HG02571 (cell line): Measurements from ENCODE around the gene ZFR2.
"Not testable (repeated sequence)": the region's sequence is repeated elsewhere in the genome, so short reads cannot be mapped to it uniquely, and the experiment has no call there.

Experiments used
- ATAC-seq: cut with Tn5 transposase; IDR thresholded peaks from one replicate; pipeline ENCODE4 v1.9.1; 2021; ENCODE audit warnings: mild to moderate bottlenecking, moderate library complexity; ENCODE audit not compliant: unreplicated experiment

ZFR2 gene

DNA sequence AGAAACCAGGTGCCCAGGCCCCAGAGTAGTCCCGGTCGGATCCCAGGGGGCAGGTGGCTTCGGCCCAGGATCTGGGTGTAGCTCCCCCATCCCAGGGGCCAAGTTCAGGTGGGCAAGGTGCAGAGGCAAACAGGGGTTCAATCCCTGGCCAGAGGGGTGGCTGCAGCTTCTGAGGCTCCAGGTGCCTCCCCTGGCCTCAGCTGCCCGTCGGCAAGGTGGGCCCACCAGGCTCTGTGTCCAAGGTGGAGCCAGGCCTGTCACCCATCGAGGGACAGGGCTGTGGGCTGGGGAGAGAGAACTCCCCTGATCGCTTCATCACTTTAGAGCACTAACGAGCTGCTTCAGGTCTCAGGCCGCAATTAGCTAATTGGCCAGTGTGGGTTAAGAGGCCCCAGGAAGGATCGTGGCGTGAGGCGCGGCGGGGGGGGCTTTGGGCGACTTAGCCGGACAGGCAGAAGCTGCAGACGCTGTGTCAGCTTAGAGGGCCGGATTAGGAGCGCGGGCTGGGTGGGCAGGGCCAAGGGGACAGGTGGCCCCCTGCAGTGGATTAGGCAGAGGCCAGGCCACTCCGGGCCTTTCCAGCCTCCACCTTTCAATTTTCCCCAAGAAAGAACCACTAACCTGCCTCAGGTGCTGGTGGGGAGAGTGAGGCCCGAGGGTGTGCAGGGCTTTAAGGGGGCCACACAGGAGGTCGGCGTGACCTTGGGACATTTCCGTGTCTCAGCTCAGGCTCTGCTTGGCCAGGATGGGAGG is 94.0 kb downstream of the ZFR2 start:
- ATAC-seq: no peak

DNA sequence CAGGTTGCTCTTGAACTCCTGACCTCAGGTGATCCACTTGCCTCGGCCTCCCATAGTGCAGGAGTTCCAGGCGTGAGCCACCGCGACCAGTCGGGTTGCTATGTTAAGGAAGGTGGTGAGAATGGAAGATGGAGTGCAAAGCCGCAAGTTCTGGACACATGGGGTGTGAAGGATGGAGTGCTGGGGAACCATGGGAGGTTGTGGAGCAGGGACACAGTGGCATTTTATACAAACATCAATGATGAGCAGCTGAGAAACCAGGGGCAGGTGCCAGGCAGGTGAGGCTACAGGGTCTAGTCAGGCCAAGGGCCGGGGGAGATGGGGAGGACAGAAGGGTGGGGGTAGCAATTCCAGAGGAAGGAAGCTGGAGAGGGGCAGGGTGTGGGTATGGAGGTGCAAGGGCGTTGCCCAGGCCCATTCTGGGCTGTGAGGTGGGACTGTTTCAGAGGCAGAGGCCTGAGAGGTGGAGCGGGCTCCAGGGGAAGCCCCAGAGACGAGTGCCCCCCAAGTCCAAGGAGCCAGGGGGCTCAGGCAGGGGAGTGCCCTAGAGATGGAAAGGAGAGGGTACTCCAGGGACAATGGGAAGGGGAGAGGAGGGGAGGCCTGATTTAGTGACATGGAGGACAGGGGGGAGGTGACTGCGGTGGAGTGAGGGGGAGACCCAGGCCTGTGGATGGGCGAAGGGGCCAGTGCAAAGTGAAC is 94.9 kb downstream of the ZFR2 start:
- ATAC-seq: no peak

DNA sequence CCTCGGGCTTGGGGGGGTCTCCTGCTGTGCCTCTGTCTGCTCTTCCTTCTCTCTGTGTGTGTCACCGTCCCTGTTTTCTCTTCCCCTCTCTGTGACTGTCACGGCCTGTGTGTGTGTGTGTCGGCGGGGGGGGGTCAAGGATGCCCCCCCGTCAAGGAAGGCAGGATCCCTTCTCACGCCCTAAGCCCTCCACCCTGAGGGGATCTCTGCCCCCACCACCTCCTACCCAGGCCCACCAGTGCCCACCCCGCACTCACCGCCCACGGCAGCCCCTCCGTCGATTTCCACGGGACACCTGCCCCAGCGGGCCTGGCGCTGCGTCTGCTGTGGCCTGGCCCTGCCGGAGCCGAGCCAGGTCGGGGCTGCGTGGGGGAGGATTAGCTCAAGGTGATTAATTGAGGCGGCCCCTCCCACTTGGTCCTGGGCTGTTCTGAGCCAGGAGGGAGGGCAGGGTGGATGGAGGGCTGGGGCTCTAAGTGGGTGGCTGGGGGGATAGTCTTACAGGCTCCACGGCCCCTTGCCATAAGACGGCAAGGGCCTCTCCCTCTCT is 96.9 kb downstream of the ZFR2 start, which contains the start of gene RAX2:
TSS of gene RAX2 (minus strand) at position 323 of the 550 bp plus-strand sequence. CDS start 486 bp downstream, outside the sequence.
- no peak for ATAC-seq

DNA sequence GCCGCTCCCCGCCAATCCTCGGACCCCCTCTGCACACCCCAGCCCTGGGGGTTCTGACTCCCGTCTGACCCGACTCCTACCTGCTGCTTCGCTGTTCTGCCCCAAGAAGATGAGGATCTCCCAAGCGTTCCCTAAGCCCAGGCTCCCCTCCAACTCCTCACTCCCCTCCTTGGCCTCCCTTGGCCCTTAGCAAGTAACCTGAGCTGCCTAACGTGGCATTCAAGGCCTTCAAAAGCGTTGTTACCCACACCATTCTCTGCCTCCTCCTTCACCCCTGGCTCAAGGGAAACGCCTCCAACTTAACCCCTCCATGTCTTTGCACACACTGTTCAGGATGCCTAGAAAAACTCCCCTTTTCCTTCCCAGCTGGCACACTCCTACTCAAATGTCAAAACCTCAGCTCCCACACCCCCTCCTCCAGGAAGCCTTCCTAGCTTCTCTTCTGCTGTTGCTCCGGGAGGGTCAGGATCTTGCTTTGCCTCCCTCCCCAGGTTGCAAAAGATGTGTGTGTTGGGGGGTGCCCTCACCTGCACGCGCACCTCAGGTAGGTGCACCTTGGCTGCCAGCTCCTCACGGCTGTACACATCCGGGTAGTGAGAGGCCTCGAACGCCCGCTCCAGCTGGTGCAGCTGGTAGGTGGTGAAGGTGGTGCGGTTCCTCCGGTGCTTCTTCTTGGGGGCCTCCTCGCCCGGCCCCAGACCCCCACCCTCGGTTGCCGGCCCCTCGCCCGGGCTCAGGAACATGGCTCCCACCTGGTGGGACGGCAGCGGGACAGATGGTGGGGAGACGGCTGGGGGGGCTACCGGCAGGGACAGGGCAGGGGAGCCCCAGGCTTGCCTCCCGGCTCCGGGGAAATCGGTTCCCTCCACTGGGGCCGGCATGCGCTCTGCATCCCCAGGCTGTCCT is 97.6 kb downstream of the ZFR2 start:
- ATAC-seq: no peak

DNA sequence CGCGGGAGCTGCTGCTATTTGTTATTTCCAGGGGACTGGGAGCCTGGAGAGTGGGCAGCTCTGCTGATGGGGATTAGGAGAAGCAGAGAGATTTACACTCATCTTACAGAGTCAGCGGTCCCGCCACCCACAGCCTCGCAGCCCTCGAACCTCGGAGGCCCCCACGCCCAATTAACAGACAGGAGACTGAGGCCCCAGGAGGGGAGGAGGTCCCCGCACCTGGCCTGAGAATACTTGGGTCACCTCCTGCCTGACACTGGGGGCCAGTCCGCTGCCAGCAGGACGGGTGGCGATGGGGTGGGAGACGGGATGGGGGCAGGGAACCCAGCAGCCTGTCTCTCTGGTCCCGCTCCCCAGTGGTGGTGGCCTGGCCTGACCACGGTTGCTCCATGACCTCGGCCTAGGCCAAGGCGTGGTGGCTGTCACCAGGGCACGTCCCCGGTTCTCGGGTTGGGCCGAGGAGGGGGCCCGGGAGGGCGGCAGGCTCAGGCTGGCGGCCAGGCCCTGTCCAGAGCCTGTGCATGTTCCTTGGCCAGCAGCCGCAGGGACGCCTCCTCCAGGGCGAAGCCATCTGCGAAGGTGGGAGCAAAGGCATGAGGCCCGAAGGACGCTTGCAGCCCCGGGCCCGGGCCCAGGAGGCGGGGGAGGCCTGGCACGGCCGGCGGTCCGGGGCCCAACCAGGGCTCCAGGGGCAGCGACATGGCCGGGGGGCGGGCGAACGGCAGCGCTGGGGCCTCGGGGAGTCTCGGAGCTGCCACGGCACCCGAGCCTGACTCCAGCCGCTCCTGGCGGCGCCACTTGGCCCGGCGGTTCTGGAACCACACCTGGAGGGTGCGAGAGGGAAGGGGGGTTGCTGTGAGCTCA is 98.5 kb downstream of the ZFR2 start:
- ATAC-seq: no peak

DNA sequence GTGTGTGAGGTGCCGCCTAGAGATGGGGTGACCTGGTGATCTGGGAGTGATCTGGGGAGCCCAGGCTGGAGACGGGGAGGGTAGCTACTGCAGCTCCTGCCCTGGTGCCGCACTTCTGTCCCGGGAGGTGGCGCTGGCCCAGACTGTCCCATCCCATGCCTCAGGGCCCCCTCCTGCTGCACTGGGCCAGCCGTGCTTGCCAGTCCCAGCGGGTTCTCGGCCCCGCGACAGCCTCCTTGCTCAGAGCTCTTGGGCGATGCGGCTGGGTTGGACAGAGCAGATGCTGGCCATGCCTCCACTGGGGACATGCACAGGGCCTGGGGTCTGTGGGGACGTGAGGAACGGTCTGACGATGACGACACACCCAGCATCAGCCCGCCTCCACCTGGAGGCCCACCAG is 99.3 kb downstream of the ZFR2 start:
- ATAC-seq: no peak

DNA sequence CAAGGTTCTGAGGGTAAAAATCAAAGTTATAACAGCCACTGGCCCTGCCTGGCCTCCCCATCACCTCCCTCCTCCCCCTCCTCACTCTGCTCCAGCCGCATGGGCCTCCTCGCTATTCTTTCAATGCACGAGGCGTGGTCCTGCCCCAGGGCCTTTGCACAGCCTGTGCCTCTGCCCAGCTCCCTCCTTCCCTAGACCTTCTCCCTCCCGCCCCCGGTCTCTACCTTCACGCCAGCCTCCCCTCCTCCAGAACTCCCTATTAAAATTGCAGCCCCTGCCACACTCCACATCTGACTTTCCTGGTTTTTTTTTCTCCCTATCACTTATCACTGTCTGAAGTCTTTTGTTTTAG is 100.1 kb downstream of the ZFR2 start:
- ATAC-seq: no peak

DNA sequence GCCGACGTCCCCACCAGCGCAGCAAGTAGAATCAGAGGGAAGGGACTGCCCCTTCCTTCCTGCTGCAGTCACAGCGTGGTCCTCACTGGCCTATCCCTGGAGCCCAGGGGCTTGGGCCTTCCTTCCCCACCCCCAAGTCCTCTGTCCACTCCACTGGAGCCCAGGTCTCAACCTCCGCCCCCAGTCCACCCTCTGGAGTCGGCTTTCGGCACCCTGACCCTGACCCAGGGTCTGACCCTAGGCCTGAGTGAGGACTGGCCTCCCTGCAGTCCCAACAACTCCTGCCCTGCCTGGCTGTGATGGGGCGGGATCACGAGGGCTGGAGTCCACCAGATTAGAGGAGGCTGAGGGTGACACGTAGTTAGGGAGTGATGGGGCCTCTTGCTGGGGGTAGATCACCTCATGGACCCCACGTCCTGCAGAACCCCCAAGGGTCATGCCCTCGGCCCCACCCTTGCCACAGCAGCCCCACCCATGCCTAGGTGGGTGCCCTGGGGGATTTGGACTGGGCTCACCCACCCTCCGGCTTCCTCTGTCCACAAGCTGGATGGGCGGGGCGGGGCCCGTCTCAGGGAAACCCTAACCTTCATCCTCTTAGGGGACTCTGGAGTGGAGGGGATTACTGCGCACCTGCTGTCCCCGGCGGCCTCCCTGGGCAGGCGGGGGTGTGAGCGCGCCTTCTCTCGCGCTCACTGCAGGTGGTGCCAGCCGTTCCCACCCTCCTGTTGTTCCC is 100.7 kb downstream of the ZFR2 start:
- no peak for ATAC-seq

DNA sequence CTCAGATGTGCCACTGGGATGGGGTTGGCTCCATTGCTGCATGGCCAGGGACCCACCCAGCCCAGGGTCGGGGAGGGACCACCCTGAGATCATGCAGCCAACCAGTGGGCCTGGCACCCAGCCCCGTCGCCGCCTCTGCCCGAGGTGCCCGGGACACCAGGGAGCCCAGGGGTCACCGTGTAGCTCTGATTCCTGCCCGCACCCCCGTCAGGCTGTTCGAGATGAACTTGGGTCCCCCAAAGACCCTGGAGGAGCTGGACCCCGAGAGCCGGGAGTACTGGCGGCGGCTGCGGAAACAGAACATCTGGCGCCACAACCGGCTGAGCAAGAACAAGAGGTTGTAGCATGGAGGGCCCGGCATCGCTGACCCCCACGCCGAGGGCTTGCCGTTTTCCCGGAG is 101.8 kb downstream of the ZFR2 start:
- no peak for ATAC-seq

DNA sequence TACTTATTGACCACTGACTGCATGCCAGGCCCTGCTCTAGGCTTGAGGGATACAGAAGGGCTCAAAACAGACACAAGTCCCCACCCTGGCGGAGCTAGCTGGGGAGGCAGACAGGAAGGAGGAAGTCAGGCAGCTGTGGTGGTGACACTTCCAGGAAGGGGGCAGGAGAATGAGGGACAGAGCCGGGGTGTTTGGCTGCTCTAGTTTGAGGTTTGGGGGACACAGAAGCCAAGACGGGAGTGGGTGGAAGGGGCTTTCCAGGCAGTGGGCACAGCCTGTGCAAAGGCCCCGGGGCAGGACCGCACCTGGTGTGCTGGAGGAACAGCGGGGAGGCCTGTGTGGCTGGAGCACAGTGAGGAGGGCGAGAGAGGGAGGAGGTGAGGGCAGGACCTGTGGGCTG is 102.3 kb downstream of the ZFR2 start:
- ATAC-seq: no peak

DNA sequence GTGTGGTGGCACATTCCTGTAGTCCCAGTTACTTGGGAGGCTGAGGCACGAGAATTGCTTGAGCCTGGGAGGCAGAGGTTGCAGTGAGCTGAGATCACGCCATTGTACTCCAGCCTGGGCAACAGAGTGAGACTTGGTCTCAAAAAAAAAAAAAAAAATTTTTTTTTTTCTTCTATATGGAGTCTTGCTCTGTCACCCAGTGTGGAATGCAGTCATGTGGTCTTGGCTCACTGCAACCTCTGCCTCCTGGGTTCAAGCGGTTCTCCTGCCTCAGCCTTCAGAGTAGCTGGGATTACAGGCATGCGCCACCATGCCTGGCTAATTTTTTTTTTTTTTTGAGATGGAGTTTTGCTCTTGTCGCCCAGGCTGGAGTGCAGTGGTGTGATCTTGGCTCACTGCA is 103.1 kb downstream of the ZFR2 start:
- not testable (repeated sequence) for ATAC-seq

DNA sequence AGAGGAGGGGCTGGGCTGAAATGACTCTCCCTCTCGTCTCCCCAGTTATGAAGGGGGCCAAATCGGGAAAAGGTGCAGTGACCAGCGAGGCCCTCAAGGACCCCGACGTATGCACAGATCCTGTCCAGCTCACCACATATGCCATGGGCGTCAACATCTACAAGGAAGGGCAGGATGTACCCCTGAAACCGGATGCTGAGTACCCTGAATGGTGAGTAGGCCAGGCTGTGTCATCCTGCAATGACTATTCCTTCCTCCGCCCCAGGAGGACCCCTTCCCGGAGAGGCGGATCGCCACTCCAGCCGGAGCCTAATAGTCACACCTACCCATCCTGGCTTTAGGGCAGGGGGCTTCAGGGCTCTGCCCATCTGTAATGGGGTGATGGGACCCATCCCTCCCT is 103.7 kb downstream of the ZFR2 start:
- no peak for ATAC-seq

DNA sequence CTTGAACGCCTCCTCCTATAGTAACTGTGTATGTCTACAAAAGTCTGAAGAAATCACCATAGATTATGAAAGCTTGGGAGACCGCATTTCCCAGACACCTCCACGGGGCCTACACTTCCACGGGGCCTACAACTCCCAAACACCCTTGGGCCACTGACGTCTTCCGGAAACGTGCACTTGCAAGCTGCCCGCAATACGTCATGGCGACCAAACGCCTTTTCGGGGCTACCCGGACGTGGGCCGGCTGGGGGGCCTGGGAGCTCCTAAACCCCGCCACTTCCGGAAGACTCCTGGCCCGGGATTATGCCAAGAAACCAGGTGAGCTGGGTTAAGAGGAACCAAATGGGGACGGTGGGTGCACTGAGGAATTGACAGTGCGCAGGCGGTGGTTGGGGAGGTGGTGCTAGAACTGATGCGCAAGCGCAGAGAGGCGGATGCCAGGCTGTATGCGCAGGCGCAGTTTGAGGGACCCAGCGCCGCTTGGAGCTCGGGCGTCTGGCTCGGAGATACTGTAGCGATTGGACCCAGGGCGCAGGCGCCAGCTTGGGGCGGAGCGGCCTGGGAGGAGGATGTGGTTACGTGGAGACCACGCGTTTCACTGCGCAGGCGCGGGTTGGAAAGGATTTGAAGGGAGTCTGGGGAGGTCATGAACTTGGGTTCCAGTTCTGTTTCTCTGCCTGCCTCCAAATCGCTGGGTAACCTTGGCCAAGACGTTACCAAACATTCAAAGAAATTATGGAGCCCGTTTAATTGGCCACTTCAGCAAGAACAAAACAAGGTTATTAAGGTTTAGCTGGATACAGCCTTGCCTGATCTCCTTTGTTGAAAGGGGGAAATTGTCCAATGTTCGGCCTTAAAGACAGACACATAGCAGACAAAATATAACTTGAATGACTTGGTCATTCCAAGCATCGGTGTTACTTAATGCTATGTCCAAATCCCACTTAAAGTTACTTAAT is 106.1 kb downstream of the ZFR2 start, which contains the start of gene MRPL54:
TSS of gene MRPL54 (plus strand) at position 182 of the 959 bp plus-strand sequence. CDS start at position 201, 19 bp downstream.
- ATAC-seq: peak; percentile 78

DNA sequence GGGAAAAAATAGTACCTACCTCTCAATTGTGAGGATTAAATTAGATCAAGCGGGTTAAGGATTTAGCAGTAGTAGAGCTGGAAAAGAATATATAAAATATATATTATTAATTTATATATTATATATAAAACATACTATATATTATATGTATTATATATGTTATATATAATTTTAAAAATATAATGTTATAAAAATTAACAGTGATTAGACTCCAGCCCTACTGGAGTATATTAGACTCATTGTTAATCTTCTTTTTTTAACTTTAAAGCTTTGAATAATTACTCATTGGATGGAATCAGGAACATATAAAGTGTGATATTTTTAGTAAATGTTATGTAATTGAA is 106.7 kb downstream of the ZFR2 start:
- ATAC-seq: no peak

DNA sequence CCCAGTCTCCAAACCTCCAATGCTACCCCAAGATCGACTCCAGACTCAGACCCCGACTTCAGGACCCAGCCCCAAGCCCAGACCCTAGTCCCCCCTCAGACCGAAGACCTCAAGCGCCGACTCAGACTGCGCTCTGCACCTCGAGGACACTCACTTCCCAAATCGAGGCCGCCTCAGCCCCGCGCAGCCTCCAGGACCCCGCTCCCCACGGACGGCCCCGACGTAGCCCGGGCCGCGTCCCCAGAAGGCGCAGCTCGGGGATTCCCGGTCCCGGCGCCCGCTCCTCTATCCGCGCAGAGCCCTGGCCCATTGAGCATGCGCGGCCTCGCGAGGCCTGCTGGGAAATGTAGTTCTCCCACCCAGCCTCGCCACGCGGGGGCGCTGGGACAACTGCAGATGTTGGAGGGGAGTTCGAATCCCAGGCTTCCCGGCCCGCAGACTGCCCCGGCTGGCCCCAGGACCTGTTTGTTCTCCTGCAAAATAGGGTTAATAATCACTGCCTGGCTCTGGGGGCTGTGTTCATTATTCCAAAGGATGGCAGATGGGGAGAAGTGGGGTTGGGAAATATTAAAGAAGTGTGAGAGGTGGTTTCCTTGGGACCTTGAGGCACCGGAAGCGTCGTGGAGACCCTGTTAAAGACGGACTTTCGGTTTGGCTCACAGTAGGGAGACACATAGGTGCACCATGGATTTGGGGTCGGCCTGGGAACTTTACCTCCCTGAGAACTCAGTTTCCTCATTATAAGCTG is 107.3 kb downstream of the ZFR2 start, which contains the start of gene APBA3:
TSS of gene APBA3 (minus strand) at position 311 of the 748 bp plus-strand sequence. CDS start 1,428 bp downstream, outside the sequence.
- ATAC-seq: peak; percentile 45

DNA sequence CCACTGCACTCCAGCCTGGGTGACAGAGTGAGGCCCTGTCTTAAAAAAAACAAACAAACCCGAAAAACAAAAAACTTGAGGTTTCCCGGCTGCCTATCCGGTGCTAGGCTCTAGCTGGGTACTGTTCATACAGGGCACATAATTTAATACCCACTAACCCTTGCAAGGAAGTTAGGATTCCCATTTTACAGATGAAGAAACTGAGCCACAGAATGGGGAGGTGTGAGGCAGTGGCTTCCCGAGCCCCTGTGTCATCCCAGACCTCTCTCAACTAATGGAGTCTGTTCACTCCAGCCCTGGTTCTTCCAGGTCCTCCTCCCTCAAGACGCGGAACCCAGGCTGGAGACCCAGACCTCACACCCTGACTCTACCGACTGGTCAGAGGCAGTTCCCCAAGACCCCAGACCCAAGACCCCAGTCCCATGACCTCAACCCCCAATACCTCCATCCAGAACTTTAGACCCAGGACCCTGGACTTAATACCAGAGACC is 107.9 kb downstream of the ZFR2 start:
- peak; percentile 3 for ATAC-seq

DNA sequence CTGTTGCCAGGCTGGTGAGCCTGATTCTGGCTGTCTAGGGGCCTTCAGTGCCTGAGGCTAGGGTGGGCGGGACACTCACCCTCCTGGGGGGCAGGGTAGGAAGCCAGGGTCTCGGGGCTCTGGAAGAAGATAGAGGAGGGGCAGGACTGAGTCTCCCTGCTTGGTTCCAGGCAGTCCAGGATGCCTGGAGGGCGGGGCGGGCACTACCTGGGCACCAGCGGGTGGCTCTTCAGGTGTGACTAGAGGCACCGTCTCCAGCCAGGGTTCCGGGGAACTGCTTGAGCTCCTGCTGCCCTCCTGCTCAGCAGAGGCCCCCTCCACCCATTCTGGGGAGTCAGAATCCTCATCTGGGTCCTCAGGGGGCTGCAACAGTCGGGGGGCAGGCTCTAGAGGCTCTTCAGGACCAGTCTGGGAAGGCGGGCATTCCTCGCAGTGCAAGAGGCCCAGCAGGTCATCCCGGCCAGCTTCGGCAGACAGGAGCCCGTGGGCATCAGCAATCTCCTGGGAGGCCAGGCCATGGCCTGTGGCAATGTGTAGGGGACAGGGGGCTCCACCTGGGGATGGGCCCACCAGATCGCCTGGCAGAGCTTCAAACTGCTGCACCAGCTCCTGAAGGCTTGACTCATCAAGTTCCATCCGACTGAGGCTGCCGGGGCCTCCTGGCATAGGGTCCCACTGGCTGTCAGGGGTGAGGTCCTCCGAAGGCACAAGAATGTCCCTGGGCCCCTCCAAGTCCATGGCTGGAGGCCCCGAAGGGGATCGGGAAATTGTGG is 109.2 kb downstream of the ZFR2 start:
- no peak for ATAC-seq
